ENCODE measurements around the gene TARBP2.

The TARBP2 gene, protein sequence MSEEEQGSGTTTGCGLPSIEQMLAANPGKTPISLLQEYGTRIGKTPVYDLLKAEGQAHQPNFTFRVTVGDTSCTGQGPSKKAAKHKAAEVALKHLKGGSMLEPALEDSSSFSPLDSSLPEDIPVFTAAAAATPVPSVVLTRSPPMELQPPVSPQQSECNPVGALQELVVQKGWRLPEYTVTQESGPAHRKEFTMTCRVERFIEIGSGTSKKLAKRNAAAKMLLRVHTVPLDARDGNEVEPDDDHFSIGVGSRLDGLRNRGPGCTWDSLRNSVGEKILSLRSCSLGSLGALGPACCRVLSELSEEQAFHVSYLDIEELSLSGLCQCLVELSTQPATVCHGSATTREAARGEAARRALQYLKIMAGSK

DNA sequence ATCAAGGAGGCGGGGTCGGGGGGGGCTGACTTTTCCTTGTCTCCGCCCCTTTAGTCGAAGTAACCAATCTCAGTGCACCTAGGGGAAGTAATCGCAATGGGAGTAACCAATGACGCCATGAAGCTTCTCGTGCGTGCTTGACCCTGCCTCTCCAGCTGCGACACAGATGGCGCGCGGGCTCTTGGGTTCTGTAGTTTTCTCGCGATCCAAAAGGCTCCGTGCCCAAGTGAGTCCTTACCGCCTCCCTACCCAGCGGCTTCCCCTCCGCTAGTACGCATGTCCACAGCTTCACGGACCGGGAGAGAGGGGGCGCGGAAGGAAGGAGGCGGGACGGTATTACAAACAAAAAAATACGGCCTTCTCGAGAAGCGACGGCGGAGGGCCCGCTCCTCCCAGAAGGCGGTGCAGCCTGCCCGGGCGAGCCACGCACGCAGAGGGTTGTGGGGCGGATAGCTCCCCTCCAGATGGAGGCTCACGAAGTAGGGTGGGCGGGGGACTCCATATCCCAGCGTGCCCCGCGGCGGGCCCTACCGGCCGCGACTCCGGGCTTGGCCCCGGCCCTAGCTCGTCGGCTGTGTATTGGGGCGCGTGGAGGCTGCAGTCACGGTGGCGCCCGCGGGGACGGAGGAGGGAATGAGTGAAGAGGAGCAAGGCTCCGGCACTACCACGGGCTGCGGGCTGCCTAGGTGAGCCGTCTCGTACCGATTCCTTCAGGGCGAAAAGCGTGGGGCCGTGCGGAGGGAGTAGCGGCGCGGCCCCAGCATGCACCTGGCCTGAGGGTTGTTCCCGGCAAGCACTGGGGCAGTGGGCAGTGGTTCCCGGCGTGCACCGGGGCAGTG is at the start of gene TARBP2:
TSS of gene TARBP2 (plus strand) at position 508 of the 839 bp plus-strand sequence. CDS start at position 634, 126 bp downstream.
- Histone ChIP-seq H2AFZ (ENCODE audit: low read length, unreplicated experiment) (peak within 1 kb of the TSS; percentile 55), H3K27me3 (ENCODE audit: insufficient read depth, low read length) (no peaks in the 10 kb centered on the region), H3K79me2 (ENCODE audit: control insufficient read depth, insufficient read depth, low read length, unreplicated experiment) (peaks cover 39% of the 10 kb centered on the region), H3K27ac (ENCODE audit: low read depth, low read length) (peak within 1 kb of the TSS; percentile 93), H3K4me1 (ENCODE audit: control insufficient read depth, insufficient read depth, low read length, unreplicated experiment) (peaks cover 59% of the 10 kb centered on the region), H3K4me3 (ENCODE audit: low read depth, low read length) (peak within 1 kb of the TSS; percentile 80), H3K36me3 (ENCODE audit: insufficient read depth, low read length) (peaks cover 5% of the 10 kb centered on the region; the same call in 1 of the 2 replicates)

DNA sequence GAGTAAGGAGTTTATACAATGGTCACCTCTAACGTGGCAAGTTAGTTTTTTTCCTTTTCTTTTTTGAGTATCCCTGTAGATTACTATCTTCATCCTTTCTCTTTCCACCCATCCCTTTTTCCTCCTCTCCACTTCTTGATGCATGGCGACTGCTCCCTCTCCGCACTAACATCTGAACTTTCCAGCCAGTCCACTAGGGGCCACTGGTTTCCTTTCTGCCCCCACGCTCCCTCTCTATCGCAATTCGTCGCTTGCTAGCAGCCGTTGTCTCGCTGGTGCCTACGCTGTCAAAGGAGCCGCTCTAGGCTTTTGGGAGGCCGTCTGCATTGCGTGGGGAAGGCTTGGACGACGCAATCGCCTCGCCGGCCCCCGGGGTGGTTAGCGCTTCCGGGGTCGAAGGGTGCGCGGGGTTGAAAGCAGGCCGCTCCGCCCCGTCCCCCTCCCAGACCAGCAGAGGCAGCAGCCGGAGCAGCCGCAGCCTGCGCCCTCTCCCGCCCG is 49.4 kb upstream of the TARBP2 start, which contains the start of gene PCBP2:
TSS of gene PCBP2 (plus strand) at position 442 of the 498 bp plus-strand sequence. CDS start 2,699 bp downstream, outside the sequence.
- Histone ChIP-seq H3K4me3 (ENCODE audit: low read depth, low read length) (peak within 1 kb of the TSS; percentile 92), H3K27ac (ENCODE audit: low read depth, low read length) (peak within 1 kb of the TSS; percentile 91), H3K4me1 (ENCODE audit: control insufficient read depth, insufficient read depth, low read length, unreplicated experiment) (peaks cover 11% of the 10 kb centered on the region), H3K36me3 (ENCODE audit: insufficient read depth, low read length) (peaks cover 37% of the 10 kb centered on the region), H3K79me2 (ENCODE audit: control insufficient read depth, insufficient read depth, low read length, unreplicated experiment) (peaks cover 47% of the 10 kb centered on the region), H2AFZ (ENCODE audit: low read length, unreplicated experiment) (no peak within 1 kb of the TSS), H3K27me3 (ENCODE audit: insufficient read depth, low read length) (no peaks in the 10 kb centered on the region)

DNA sequence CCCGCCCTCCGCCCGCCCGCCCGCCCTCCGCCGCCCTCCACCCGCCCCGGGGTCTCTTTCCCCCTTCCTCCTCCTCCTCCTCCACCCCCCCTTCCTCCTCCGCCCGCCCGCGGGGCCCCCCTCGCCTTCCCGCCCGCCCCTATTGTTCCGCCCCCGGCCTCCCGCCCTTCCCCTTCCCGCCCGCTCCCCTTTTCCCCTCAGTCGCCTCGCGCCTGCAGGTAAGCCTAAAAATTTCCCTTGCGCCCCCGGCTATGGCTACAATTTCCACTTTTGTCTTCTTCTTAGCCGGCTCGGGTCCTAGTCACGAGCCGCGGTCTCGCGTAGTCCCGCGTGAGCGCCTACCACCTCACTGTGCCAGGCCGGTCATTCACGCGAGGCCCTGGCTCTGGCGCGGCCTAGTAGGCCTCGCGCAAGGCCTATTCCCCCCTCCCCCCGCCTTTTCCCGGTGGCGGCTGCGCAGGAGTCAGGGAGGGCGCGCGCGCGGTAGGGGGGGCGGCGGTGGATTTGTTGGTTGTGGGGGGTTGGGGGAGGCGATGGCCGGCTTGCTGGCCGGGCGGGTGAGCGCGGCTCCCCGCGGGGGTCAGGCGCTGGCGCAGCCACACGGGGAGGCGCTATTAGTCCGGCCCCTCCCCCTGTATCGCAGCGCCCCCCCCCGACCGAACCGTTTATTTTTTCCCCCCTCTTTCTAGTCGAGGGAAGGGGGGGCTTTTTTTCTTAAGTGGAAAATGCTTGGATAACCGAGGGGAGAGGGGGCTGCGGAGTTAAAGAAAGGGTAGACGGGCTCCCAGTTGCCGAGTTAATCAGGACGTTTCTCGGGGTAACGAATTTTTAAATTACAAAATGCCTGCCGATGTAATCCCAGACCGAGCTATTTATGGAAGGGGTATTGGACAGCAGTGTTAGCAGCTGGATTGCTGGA is 48.7 kb upstream of the TARBP2 start:
- Histone ChIP-seq H3K79me2 (ENCODE audit: control insufficient read depth, insufficient read depth, low read length, unreplicated experiment) (peaks cover 53% of the 10 kb centered on the region), H3K36me3 (ENCODE audit: insufficient read depth, low read length) (peaks cover 42% of the 10 kb centered on the region), H3K4me3 (ENCODE audit: low read depth, low read length) (peak overlapping the region; percentile 92), H3K27me3 (ENCODE audit: insufficient read depth, low read length) (no peaks in the 10 kb centered on the region), H3K4me1 (ENCODE audit: control insufficient read depth, insufficient read depth, low read length, unreplicated experiment) (peaks cover 11% of the 10 kb centered on the region), H3K27ac (ENCODE audit: low read depth, low read length) (peak overlapping the region; percentile 91), H2AFZ (ENCODE audit: low read length, unreplicated experiment) (no peak overlapping the region)

DNA sequence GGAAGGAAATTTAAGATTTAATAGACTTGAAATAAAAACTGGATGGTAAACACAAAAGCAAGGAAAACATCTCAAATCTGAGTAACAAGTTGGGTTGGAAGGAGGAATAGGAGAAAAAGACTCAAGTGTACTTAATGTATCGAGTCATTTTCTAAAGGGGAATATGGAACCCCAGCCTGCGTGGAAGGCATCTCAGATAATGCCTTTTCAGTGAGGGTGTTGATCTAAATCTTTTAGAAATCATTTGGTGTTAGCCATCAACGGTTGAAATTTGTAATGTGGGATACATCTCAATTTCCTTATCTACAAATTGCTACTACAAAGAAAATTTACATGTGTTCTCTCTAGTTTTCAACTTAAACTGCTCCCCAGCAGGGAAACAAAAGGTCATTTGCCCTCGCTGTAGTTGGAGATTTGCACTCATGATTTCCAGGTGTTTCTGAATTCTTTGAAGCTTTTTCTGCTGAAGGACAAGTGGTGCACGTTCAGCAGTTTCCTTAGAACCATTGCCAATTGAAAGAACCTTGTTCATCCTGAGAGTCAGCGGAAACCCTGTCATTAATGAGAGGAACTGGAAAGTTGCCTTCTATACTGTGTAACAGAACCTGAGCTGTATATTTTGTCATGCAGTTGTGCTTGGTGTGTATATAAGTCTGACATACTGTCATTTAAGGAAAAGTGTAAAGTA is 47.0 kb upstream of the TARBP2 start:
- no peak overlapping the region for H3K27ac ChIP-seq (ENCODE audit: low read depth, low read length)
- H3K36me3 ChIP-seq (ENCODE audit: insufficient read depth, low read length): peaks cover 50% of the 10 kb centered on the region
- peaks cover 68% of the 10 kb centered on the region for H3K79me2 ChIP-seq (ENCODE audit: control insufficient read depth, insufficient read depth, low read length, unreplicated experiment)
- H3K27me3 ChIP-seq (ENCODE audit: insufficient read depth, low read length): no peaks in the 10 kb centered on the region
- peaks cover 15% of the 10 kb centered on the region for H3K4me1 ChIP-seq (ENCODE audit: control insufficient read depth, insufficient read depth, low read length, unreplicated experiment)
- no peak overlapping the region for H2AFZ ChIP-seq (ENCODE audit: low read length, unreplicated experiment)
- peak overlapping the region; percentile 92 for H3K4me3 ChIP-seq (ENCODE audit: low read depth, low read length)

DNA sequence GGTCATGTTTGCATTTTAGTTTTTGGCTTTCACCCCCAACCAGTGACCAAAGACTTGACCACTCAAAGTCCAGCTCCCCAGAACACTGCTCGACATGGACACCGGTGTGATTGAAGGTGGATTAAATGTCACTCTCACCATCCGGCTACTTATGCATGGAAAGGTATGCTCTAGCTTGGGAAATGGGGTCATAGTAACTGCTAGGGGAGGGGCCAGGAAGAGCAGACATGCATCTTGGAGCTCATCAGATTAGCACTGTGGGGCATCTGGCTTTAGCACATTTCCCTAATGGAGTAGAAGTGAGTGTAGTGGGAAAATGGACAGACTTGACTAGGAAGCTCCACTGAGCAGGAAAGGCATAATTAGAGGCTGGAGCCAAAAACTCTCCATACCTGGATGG is 46.4 kb upstream of the TARBP2 start:
- H3K27ac ChIP-seq (ENCODE audit: low read depth, low read length): no peak overlapping the region
- peaks cover 54% of the 10 kb centered on the region for H3K36me3 ChIP-seq (ENCODE audit: insufficient read depth, low read length)
- peaks cover 15% of the 10 kb centered on the region for H3K4me1 ChIP-seq (ENCODE audit: control insufficient read depth, insufficient read depth, low read length, unreplicated experiment)
- H3K27me3 ChIP-seq (ENCODE audit: insufficient read depth, low read length): no peaks in the 10 kb centered on the region
- H2AFZ ChIP-seq (ENCODE audit: low read length, unreplicated experiment): no peak overlapping the region
- peak overlapping the region; percentile 92 for H3K4me3 ChIP-seq (ENCODE audit: low read depth, low read length)
- H3K79me2 ChIP-seq (ENCODE audit: control insufficient read depth, insufficient read depth, low read length, unreplicated experiment): peaks cover 73% of the 10 kb centered on the region

DNA sequence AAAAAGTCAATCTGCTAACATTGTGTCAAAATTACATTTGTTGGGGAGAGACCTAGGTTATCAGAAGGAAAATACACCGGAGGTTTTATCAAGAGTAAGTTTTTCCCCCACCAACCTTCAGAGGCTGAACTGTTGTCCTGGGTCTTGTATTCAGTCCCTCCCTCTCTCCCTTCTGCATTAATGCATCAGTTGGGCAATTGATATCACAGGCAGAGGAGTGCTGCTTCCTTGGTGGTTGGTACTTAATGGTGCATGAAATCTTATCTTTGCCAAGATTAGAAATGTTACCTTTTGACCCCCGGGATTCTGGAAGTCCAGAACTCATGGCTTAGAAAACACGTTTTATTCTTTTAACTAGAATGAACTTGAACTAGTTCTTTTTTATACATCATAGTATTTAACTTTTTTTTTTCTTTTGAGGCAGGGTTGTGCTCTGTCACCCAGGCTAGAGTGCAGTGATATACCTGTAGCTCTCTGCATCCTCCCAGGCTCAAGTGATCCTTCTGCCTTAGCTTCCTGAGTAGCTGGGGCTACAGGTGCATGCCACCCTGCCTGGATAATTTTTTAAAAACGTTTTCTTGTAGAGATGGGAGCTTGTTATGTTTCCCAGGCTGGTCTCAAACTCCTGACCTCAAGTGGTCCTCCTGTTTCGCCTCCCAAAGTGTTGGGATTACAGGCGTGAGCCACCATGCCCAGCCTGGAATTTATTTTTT is 44.3 kb upstream of the TARBP2 start:
- no peaks in the 10 kb centered on the region for H3K27me3 ChIP-seq (ENCODE audit: insufficient read depth, low read length)
- no peak overlapping the region for H2AFZ ChIP-seq (ENCODE audit: low read length, unreplicated experiment)
- H3K27ac ChIP-seq (ENCODE audit: low read depth, low read length): no peak overlapping the region
- peaks cover 74% of the 10 kb centered on the region for H3K36me3 ChIP-seq (ENCODE audit: insufficient read depth, low read length)
- H3K4me1 ChIP-seq (ENCODE audit: control insufficient read depth, insufficient read depth, low read length, unreplicated experiment): peaks cover 27% of the 10 kb centered on the region
- no peak overlapping the region for H3K4me3 ChIP-seq (ENCODE audit: low read depth, low read length)
- peaks cover 92% of the 10 kb centered on the region for H3K79me2 ChIP-seq (ENCODE audit: control insufficient read depth, insufficient read depth, low read length, unreplicated experiment)

DNA sequence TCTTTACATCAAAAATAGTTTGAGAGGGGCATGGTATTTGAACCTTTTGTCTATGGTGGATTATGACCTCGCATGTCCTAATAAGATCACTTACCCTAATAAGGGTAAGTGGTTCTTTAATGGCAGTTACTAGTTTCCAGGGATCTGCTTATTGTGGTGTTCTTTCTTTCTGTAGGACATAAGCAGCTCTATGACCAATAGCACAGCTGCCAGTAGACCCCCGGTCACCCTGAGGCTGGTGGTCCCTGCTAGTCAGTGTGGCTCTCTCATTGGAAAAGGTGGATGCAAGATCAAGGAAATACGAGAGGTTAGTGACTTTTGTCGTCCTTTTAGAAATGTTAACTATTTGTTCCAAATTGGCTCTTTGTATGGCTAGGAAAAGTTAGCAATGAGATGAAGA is 42.0 kb upstream of the TARBP2 start:
- H3K79me2 ChIP-seq (ENCODE audit: control insufficient read depth, insufficient read depth, low read length, unreplicated experiment): peaks cover 95% of the 10 kb centered on the region
- peaks cover 83% of the 10 kb centered on the region for H3K36me3 ChIP-seq (ENCODE audit: insufficient read depth, low read length)
- no peaks in the 10 kb centered on the region for H3K27me3 ChIP-seq (ENCODE audit: insufficient read depth, low read length)
- H3K4me1 ChIP-seq (ENCODE audit: control insufficient read depth, insufficient read depth, low read length, unreplicated experiment): peaks cover 30% of the 10 kb centered on the region
- no peak overlapping the region for H2AFZ ChIP-seq (ENCODE audit: low read length, unreplicated experiment)
- H3K27ac ChIP-seq (ENCODE audit: low read depth, low read length): no peak overlapping the region
- H3K4me3 ChIP-seq (ENCODE audit: low read depth, low read length): no peak overlapping the region

DNA sequence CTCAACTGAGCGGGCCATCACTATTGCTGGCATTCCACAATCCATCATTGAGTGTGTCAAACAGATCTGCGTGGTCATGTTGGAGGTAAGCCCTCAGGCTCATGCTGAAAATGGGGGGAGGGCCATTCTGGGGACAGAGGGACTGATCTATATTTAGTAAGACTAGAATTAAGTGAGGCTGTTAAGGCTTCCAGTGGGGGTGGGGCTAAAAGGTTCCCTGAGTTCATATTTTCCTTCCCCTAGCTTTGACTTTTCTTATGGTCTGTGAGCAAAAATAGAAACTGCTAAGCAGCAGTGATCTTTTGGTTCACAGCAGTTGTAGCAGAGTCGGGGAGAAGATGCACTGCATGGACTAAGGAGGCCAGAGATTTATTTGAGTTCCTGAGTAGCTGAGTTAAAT is 40.0 kb upstream of the TARBP2 start:
- Histone ChIP-seq H3K4me3 (ENCODE audit: low read depth, low read length) (no peak overlapping the region), H2AFZ (ENCODE audit: low read length, unreplicated experiment) (no peak overlapping the region), H3K27ac (ENCODE audit: low read depth, low read length) (no peak overlapping the region), H3K79me2 (ENCODE audit: control insufficient read depth, insufficient read depth, low read length, unreplicated experiment) (peaks cover 94% of the 10 kb centered on the region), H3K4me1 (ENCODE audit: control insufficient read depth, insufficient read depth, low read length, unreplicated experiment) (peaks cover 21% of the 10 kb centered on the region), H3K27me3 (ENCODE audit: insufficient read depth, low read length) (no peaks in the 10 kb centered on the region), H3K36me3 (ENCODE audit: insufficient read depth, low read length) (peaks cover 80% of the 10 kb centered on the region)

DNA sequence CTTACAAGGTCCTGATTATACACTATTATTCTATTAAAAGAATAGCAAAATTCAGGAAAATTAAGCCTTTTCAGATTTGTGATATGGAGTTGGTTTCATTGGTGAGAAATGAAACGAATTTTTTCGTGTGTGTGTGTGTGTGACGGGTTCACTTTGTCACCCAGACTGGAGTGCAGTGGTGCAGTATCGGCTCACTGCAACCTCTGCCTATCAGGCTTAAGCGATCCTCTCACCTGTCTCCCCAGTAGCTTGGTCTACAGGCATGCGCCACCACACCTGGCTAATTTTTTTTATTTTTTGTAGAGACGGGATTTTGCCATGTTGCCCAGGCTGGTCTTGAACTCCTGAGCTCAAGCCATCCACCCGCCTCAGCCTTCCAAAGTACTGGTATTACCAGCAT is 39.5 kb upstream of the TARBP2 start:
- peaks cover 90% of the 10 kb centered on the region for H3K79me2 ChIP-seq (ENCODE audit: control insufficient read depth, insufficient read depth, low read length, unreplicated experiment)
- H3K27ac ChIP-seq (ENCODE audit: low read depth, low read length): no peak overlapping the region
- H3K4me1 ChIP-seq (ENCODE audit: control insufficient read depth, insufficient read depth, low read length, unreplicated experiment): peaks cover 21% of the 10 kb centered on the region
- peaks cover 81% of the 10 kb centered on the region for H3K36me3 ChIP-seq (ENCODE audit: insufficient read depth, low read length)
- no peak overlapping the region for H3K4me3 ChIP-seq (ENCODE audit: low read depth, low read length)
- H3K27me3 ChIP-seq (ENCODE audit: insufficient read depth, low read length): no peaks in the 10 kb centered on the region
- H2AFZ ChIP-seq (ENCODE audit: low read length, unreplicated experiment): no peak overlapping the region

All from ACC112 (cell line).